ENCODE data around the gene SLC6A3.

Gene SLC6A3

DNA sequence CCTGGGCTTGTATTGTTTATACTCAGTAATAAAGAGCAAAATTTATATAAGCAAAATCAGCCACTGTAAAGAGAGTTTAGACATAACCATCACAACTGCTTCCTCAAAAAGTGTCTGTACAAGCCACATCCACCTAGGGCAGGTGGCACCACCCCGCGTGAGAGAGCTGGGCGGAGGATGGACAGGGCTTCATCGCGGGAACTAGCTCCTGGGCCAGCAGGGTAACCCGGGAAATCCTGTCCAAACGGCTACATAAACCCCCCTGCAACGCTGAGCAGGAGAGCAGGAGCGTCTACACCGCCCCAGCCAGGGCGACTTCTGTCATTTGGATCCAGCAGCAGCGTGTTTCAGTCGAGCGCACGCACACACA is 1.3 kb downstream of the SLC6A3 start:
- DNase-seq (ENCODE audit: insufficient read length, low spot score) (no peak), FAIRE-seq (no peak)
- TF ChIP-seq, protein P1, sequence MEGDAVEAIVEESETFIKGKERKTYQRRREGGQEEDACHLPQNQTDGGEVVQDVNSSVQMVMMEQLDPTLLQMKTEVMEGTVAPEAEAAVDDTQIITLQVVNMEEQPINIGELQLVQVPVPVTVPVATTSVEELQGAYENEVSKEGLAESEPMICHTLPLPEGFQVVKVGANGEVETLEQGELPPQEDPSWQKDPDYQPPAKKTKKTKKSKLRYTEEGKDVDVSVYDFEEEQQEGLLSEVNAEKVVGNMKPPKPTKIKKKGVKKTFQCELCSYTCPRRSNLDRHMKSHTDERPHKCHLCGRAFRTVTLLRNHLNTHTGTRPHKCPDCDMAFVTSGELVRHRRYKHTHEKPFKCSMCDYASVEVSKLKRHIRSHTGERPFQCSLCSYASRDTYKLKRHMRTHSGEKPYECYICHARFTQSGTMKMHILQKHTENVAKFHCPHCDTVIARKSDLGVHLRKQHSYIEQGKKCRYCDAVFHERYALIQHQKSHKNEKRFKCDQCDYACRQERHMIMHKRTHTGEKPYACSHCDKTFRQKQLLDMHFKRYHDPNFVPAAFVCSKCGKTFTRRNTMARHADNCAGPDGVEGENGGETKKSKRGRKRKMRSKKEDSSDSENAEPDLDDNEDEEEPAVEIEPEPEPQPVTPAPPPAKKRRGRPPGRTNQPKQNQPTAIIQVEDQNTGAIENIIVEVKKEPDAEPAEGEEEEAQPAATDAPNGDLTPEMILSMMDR (IDR thresholded peaks at IDR 0.05; ENCODE audit: insufficient read depth, missing control alignments) = no peak

DNA sequence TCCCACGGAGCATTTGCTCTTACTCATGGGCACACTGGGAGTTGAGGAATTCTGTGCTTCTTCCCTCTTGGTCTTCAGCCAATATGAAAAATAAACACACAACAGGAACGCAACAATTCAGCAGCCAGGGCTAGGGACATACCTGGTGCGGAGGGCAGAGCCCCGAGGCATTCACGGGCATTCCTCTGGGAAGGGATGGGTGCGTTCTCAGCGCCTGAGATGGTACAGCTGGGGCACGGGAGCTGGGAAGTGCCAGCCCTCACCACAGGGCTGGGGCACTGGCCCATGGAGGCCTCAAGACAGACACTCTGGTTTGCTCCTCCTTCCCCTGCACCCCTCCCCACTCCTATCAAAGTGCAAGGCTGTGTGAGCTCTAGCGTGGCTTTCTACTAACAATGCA is 2.1 kb downstream of the SLC6A3 start:
- DNase-seq (ENCODE audit: insufficient read length, low spot score) = no peak
- TF ChIP-seq, protein P1 (IDR thresholded peaks at IDR 0.05; ENCODE audit: insufficient read depth, missing control alignments) = no peak
- no peak for FAIRE-seq

DNA sequence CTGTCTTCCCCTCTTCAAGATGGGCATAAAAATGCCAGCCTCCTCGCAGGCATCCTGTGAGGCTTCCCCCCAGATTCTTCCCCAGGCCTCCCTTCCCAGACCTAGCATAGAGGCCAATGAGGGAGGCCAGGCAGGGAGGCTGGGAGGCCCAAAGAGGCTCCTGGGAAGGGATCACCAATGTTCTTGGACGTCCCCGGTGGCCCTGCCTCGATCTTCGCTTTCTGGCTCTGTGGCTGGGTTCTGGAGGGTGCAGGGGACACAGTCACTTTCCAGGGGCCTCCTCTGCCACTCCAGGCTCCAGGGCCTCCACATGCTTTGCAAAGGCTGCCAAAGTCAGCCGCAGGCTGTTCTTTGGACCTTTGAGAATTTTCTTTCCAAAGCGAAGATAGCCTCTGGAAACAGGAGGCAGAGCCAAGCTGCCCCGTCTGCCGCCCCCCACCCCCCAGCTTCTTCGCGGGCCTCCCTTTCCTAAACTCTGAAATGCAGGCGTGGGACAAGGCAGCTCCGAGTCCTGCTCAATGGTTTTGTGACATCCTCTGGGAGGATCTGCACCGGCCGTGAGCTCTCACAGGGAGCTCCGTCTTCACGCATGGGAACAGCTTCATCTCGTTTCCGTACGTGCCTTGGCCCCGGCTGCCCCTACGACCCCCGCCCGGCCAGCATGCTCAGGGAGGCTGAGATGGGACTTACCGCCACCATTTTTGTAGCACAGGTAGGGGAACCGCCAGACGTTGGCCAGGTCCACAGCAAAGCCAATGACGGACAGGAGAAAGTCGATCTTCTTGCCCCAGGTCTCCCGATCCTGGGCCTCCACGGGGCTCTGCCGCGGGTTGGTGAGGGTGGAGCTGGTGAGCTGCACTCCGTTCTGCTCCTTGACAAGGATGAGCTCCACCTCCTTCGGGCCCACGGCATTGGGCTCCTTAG is 2.8 kb downstream of the SLC6A3 start:
- FAIRE-seq = no peak
- TF ChIP-seq, protein P1 (IDR thresholded peaks at IDR 0.05; ENCODE audit: insufficient read depth, missing control alignments) = no peak
- DNase-seq (ENCODE audit: insufficient read length, low spot score) = no peak

DNA sequence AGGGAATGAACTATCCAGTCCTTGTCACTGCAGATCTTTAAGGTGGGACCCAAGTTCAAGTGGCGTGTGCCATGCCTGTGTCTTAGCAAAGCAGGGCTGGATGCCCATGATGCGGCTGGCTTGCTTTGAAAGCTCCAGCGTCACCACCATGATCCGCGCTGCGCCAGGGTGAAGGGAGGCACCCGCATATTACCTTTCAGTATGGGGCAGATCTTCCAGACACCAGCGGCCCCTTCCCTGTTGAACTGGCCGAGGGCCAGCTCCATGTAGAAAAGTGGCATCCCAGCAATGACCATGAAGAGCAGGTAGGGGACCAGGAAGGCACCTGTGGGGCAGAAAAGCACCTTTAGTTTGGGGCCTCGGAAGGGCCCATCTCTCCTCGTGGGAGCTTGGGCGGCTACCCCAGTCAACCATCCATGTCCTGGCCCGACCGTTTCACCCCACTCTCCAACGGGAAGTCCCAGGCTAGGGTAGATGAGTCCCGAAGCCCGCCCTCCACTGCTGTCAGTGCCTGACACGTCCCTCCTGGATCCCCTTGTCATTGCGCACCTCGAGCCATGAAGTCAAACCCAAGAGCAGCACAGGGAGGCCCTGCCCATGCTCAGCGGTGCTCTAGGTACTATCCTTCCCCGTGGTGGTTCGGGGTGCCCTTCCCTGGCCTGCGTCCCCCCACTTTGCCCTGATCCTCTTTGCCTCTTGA is 3.9 kb downstream of the SLC6A3 start:
- FAIRE-seq = no peak
- TF ChIP-seq, protein P1 (IDR thresholded peaks at IDR 0.05; ENCODE audit: insufficient read depth, missing control alignments) = no peak
- no peak for DNase-seq (ENCODE audit: insufficient read length, low spot score)

DNA sequence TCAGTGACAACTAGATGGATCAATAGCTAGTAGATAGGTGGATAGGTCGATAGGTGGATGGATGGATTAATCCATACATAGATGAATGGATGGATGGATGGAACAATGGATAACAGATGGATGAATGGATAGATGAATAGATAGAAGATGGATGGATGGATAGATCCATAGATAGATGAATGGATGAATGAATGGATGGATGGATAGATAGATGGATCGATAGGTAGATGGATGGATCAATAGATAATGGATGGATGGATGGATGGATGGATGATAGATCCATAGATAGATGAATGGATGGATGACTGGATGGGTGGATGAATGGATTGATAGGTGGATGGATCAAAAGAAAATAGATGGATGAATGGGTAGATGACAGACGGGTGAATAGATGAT is 5.1 kb downstream of the SLC6A3 start:
- no peak for DNase-seq (ENCODE audit: insufficient read length, low spot score)
- TF ChIP-seq, protein P1 (IDR thresholded peaks at IDR 0.05; ENCODE audit: insufficient read depth, missing control alignments) = no peak
- FAIRE-seq = no peak

DNA sequence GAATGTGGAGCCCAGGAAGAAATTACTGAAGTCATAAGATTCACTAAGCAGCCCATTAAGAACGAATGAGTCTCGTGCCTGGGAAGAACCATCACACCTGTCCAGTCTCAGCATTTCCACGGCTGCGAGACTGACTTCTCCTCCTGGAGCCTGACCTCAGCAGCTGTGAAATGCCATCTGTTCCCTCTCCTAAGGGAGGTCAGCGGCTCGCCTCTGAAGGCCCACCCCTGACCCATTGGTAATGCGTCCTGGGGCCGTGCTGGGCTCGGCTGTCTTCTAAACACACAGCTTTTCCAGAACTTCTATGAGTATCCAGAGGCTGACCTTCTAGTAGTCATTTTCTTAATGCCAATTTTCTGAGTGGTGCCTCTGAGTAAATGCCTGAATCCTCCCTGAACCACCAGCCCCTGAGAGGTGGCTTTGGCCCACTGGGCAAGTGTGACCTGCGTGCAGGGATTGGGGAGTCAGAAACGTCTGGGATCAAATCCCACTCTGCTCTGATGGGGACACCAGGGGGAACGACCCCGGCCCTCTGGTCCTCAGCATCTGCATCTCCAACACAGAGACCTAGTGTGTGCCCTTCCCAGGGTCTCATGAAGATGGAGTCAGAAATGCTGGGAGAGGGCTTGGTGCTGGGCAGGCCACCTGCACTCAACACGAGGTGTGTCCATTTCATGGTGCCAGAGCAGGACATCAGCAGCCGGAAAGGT is 5.7 kb downstream of the SLC6A3 start:
- no peak for FAIRE-seq
- no peak for DNase-seq (ENCODE audit: insufficient read length, low spot score)
- TF ChIP-seq, protein P1 (IDR thresholded peaks at IDR 0.05; ENCODE audit: insufficient read depth, missing control alignments) = no peak

Data from D721Med (cell line).